GM19023 (cell line): Measurements from ENCODE around the gene POLL.

Source experiments
- ATAC-seq: cut with Tn5 transposase; IDR thresholded peaks from one replicate; pipeline ENCODE4 v1.9.1; 2021; ENCODE audit warnings: mild to moderate bottlenecking, moderate library complexity; ENCODE audit not compliant: unreplicated experiment

POLL gene

DNA sequence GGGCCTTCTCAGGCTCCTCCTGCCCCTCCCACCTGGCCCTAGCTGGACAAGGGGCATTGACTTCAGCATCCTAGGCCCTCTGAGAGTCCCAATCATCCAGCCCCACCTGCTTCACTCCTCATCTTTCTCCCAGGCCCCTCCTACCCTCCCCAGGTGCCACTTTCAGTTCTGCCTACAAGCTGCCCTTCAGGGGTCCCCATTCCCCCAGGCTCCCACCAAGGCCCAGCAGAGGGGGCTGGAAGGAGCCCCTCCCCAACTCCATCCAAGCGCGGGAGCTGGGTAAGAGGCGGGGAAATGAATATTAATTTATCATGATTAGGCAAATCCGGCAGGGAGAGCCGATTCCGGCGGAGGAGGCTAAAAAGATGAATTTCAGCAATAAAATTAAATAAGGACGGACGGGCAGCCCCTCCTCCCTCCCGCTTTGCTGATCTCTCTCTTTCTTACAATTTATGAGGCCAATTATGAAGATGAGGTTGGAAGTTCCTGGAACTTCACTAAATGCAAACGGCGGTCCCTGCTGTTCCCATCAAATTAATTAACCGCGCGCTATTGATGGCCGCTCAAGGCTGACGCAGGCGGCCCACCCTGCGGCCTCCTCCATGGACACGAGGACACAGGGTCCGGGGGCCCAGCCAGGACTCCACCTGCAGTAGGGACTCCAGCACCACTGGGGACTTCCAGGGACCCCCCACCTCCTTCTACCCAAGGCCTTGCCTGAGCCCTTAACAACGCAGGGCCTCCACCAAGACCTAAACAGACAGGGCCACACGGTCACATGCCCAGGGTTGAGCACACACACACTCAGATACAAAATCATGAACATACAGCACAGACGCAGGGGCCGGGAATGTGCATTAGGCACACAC is 13.9 kb downstream of the POLL start:
- no peak for ATAC-seq

DNA sequence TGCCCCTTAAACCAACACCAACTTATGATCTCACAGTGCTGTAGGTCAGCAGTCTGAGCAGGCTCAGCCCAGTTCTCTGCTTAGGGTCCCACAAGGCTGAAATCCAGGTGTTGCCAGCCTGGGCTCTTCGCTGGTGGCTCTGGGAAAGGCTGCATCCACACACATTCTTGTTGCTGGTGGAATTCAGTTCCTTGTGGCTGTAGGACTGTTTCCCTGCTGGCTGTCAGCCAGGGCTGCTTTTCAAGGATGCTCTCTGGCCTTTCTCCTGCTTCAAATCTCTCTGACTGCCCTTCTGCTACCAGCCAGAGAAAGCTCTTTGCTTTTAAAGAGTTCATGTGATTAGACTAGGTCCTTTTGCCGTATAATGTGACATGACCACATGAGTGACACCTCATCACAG is 15.3 kb downstream of the POLL start:
- ATAC-seq, result no peak

DNA sequence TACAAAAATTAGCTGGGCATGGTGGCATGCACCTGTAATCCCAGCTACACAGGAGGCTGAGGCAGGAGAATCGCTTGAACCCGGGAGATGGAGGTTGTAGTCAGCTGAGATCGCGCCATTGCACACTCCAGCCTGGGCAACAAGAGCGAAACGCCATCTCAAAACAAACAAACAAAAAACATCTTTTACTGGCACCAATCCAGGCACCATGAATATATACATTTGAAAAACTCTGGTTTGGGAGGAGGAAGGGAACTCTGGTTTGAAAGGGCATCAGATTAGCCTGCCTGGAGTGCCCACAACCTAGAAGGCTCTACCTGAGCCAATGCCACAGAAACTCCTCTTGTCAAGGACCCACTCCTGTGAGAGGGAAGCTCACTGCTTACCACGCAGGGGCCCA is 15.9 kb downstream of the POLL start:
- ATAC-seq, result no peak

- ATAC-seq, result no peak
These were observed 16.7 kb downstream of the POLL start for GRCh38 chr10:101571271-101571925.

DNA sequence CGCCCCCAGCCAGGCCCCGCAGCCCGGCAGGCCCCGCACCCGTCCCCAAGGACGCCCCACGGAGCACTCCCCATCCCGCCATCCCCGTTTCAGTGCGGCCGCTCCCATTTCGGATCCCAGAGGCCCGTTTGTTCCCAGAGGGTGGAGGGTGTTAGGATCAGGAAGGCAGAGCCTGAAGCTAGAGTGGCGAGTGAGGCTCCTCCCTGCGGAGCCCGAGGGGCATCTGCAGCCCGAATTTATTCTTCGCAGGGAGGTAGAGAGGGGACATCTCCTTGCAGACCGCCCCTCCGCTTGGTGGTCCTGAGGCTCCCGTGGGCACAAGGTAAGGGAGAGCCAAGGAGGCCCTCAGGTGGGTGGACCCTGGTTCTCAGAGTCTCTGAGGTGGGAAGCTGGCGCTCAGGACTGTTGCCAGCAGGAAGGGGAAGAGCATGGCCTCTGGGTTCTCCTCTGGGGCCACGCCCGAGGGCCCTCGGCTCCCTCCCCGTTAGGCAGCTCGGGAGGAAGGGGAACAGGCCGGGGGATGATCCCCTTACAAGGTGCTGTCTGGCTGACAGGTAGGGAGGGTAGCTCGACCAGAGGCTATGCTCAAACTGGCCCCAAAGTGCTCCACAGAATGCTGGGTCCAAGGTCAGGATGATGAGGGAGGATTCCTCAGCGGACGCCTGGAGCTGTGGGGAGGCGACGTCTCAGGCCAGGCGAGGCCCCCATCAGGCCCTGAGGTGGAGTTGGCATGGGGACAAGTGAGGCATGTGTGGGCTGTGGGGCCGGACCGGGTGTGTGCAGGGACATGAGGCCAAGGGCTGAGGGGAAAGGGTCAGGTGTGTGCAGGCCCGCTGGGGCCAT is 17.4 kb downstream of the POLL start:
- ATAC-seq, result no peak

- ATAC-seq, result peak; percentile 68
These were observed 18.2 kb downstream of the POLL start for GRCh38 chr10:101569622-101570427.

DNA sequence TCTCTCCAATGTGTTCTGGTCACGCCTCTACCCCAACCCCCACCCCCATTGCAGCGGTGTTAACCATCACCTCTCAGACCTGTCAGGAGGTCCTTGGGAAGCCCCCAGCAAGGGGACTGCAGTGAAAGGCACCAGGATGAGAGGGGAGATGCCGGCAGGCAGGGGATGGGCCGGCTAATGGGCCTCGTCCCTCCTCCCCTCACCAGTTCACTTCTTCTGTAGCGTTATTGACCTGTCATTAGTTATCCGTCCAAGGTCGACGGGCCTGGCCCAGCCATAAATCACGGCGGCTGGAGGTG is 18.8 kb downstream of the POLL start:
- ATAC-seq, result no peak

GRCh38 chr10:101568054-101568745 is 19.9 kb downstream of the POLL start:
- no peak for ATAC-seq

- ATAC-seq, result no peak
These were observed 20.7 kb downstream of the POLL start for GRCh38 chr10:101567165-101568006.

DNA sequence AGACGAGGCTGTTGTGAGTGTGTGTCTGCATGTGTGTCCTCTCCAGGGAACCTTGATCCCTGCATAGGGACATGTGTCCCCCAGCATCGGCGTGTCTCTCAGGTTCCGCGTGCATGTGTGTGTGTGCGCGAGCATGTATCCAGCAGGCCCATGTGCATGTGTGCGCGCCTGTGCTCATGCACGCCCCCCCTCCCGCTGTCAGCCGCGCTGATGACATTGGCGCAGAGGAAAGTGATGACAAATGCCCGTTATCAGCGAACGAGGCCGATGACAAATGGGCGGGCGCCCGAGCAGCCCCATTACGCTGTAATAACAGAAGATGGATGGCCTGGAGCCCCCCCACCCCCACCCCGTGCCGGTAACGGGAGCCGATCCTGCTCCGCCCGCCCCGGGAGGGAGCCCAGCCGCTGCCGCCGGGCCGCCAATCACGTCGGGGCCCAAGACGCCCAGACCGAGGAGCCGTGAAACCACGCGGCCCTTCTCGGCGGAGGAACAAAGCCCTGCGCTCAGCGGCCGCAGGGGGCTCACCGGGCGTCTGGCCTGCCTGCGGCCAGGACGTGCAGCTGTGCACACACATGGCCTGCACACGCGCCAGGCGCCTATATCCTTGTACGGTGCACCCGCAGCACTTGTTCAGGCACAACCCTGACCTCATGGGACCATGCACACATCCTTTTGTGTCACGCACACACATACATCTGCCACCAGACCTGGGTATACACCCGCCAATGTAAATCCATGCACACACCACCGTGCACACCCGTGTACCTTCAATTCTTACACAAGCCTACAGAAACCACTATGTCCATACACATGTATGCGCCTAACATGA is 21.5 kb downstream of the POLL start:
- no peak for ATAC-seq

GRCh38 chr10:101565936-101566332 is 22.1 kb downstream of the POLL start:
- ATAC-seq, result no peak

DNA sequence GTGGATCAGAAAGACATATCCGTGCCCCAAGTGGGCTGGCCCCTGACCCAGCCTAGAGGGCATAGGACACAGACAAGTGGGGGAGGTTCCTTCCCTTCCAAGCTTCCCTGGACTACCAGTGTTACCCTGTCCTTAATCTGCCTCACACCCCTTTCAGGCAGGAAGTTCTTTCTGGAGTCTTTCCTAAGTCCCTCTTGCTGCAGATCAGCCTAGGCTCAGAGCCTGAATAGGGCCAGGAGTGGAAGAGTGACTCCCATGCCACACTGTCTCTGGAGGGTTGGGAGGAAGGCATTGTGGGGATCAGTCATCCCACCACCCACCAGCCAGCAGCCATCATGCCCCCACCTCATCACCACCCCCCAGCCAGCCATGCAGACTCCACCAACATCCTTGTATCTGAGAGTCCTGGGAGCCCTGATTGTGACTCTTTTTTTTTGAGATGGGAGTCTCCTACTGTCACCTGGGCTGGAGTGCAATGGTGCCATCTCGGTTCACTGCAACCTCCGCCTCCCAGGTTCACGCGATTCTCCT is 22.6 kb downstream of the POLL start:
- no peak for ATAC-seq

GRCh38 chr10:101564490-101564991 is 23.5 kb downstream of the POLL start:
- ATAC-seq, result no peak

DNA sequence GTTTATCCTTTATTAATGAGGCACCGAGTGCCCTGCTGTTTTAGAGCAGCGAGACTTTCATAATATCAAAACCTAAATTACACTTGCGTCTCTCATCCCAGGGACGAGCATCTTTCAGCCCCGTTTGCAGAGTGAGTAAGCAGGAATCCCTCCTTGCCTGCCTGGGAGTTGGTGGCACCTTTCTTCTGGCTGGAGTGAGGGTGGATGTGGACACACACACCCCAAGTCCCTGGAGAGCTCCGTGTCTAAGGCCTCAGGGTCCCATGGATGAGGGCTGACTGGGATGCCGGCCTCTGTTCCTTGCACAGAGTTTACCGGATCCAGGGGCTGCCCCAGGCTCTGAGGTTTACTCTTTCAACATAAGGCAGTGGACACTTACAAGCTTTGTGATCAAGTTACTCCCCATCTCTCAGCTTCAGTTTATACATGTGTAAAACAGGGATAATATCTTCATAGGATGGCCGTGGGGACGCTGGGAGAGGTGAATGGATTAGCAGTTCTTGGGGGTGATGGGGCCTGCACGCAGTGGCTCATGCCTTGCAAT is 24.5 kb downstream of the POLL start:
- no peak for ATAC-seq

- no peak for ATAC-seq
These were observed 25.1 kb downstream of the POLL start for GRCh38 chr10:101563007-101563406.

DNA sequence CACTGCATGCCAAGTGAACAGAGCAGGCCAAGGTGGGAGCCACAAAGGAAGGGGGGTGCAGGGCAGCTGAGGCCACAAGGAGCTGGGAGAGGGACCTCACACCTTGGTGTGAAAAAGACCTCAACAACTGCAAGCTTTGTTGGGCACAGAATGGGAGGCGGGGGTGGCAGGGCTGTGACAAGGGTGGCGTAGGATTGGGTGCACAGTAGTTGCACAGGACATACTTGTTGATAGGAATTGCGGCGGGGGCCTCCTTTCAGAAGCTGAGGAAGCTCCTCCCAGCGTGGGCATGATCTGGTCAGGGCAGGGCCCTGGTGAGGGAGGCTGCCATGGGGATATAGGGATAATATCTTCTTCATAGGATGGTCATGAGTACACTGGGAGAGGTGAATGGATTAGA is 25.8 kb downstream of the POLL start:
- ATAC-seq, result no peak

DNA sequence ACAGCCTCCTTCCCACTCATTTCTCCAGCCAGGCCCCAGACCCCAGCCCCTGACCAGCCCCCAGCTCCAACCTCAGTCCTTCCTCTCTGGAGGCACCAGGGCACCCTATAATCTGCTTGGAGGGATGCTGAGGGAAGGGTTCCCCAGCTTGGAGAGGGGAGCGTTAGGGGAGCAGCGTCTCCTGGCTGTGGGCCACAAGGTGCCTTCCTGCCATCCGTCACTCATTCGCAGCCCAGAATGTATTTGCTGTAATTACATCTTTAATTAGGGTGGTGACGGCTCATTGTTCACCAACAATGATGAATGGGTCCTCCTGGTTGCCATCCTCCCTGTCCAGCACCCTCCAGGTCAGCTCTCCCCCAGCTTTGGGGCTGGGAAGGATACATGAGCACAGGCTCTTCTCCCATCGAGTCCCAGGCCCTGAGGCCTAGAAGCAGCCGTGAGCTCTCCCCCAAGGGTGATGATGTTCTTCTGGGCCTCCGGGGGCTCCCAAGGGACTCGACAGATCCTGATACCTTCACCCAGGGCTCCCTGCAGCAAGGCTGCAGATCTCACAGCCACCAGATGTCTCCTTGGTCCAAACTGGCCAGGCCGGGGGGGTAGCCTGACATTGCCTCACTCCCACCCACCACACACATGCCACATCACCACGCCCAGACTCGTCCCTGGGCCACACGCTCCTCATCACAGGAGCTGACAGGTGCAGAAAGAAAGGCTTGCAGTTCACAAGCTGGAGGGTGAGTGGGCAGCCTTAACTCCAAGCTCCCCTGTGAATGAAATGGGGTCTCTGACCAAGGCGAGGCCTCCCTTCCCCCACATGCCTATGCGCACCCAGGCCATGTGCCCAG is 26.8 kb downstream of the POLL start:
- no peak for ATAC-seq
